ENCODE results near the gene SLC2A8. TPM values are rescaled to one million over a fixed set of nuclear protein-coding genes. Genes with fewer than 3 reads are reported as not detected.

Gene SLC2A8
- total and polyA plus RNA-seq, 7 donors = 7.2 to 68.7 (median 45.1) TPM

- Histone ChIP-seq H3K9me3 (no peaks in the 10 kb centered on the region), H3K27me3 (no peaks in the 10 kb centered on the region), H3K36me3 (peaks cover 0 to 16% (median 0%) of the 10 kb centered on the region in 4 donors), H3K27ac (no peak overlapping the region), H3K4me1 (no peaks in the 10 kb centered on the region), H3K4me3 (no peak overlapping the region)
- intact Hi-C loops (cut with DNase I) = no loop called here
- WGBS, 2 donors = 88 to 91% methylated on average over 4 of the region's 4 CpGs
- no peak for DNase-seq
- TF ChIP-seq CTCF (IDR thresholded peaks at IDR 0.05) = no peak
- no peak for TF ChIP-seq EP300 (IDR thresholded peaks at IDR 0.05)
- TF ChIP-seq POLR2AphosphoS5 (IDR thresholded peaks at IDR 0.05) = no peak
- TF ChIP-seq POLR2A (IDR thresholded peaks at IDR 0.05) = no peak
Measured at GRCh38 chr9:127351182-127352166, 45.5 kb upstream of the SLC2A8 start.

GRCh38 chr9:127353882-127354281 is 43.1 kb upstream of the SLC2A8 start:
- no peak for TF ChIP-seq POLR2A (IDR thresholded peaks at IDR 0.05)
- no peak for TF ChIP-seq EP300 (IDR thresholded peaks at IDR 0.05)
- TF ChIP-seq CTCF (IDR thresholded peaks at IDR 0.05) = no peak
- no peak for TF ChIP-seq POLR2AphosphoS5 (IDR thresholded peaks at IDR 0.05)
- 41 to 89% methylated on average over 5 of the region's 5 CpGs for WGBS, 2 donors
- H3K36me3 ChIP-seq = peaks cover 0 to 36% (median 4%) of the 10 kb centered on the region in 4 donors
- H3K27ac ChIP-seq = no peak overlapping the region
- no peak overlapping the region for H3K4me3 ChIP-seq
- no peaks in the 10 kb centered on the region for H3K27me3 ChIP-seq
- intact Hi-C loops (cut with DNase I) = no loop called here
- DNase-seq = no peak
- no peaks in the 10 kb centered on the region for H3K9me3 ChIP-seq
- no peaks in the 10 kb centered on the region for H3K4me1 ChIP-seq

- H3K4me3 ChIP-seq = no peak overlapping the region
- peaks cover 0 to 36% (median 4%) of the 10 kb centered on the region in 4 donors for H3K36me3 ChIP-seq
- H3K4me1 ChIP-seq = peaks cover 0 to 9% (median 2%) of the 10 kb centered on the region in 4 donors
- H3K9me3 ChIP-seq = no peaks in the 10 kb centered on the region
- no peak overlapping the region for H3K27ac ChIP-seq
- DNase-seq = no peak
- TF ChIP-seq EP300 (IDR thresholded peaks at IDR 0.05) = no peak
- no peak for TF ChIP-seq POLR2AphosphoS5 (IDR thresholded peaks at IDR 0.05)
- no peak for TF ChIP-seq POLR2A (IDR thresholded peaks at IDR 0.05)
- no peak for TF ChIP-seq CTCF (IDR thresholded peaks at IDR 0.05)
- no peaks in the 10 kb centered on the region for H3K27me3 ChIP-seq
- WGBS, 2 donors = 75 to 92% methylated on average over 4 of the region's 4 CpGs
- intact Hi-C loops (cut with DNase I) = no loop called here
Measured at GRCh38 chr9:127356906-127357305, 40.1 kb upstream of the SLC2A8 start.

- Histone ChIP-seq H3K9me3 (no peaks in the 10 kb centered on the region), H3K27me3 (no peaks in the 10 kb centered on the region), H3K36me3 (peaks cover 0 to 36% (median 4%) of the 10 kb centered on the region in 4 donors), H3K27ac (no peak overlapping the region), H3K4me3 (no peak overlapping the region), H3K4me1 (peaks cover 0 to 9% (median 2%) of the 10 kb centered on the region in 4 donors)
- intact Hi-C loops (cut with DNase I) = no loop called here
- no peak for TF ChIP-seq POLR2AphosphoS5 (IDR thresholded peaks at IDR 0.05)
- TF ChIP-seq EP300 (IDR thresholded peaks at IDR 0.05) = no peak
- no peak for TF ChIP-seq CTCF (IDR thresholded peaks at IDR 0.05)
- no peak for TF ChIP-seq POLR2A (IDR thresholded peaks at IDR 0.05)
- DNase-seq = no peak
- WGBS, 2 donors = 89 to 92% methylated on average over 3 of the region's 3 CpGs
Measured at GRCh38 chr9:127358023-127358535, 38.9 kb upstream of the SLC2A8 start.

Measured in sigmoid colon (tissue), 7 donors.